Breast epithelium (tissue), 4 donors: ENCODE results near the gene LRRC32. TPM values are rescaled to one million over a fixed set of nuclear protein-coding genes. Genes with fewer than 3 reads are reported as not detected.

Source experiments
- DNase-seq, 2 donors: peaks; one replicate each; pipeline ENCODE4 v3.0.0-alpha.2; 2019; ENCODE audit warnings: low spot score in 2 of 2
- H3K27ac ChIP-seq, 2 donors: fragments of 200-600 bp; sonication (generic) in 1 of 2; one replicate each; pipeline ENCODE4 v1.5.1; 2016 to 2019; ENCODE audit warnings: mild to moderate bottlenecking in 1 of 2
- H3K27me3 ChIP-seq, 2 donors: fragments of 200-600 bp; sonication (generic) in 1 of 2; one replicate each; pipeline versions ENCODE4 v1.5.1 to v1.6.0; 2017 to 2019; ENCODE audit warnings: control low read depth in 1 of 2, mild to moderate bottlenecking in 1 of 2
- H3K36me3 ChIP-seq: fragments of 200-600 bp; one replicate; pipeline ENCODE4 v1.5.1; 2019
- H3K4me1 ChIP-seq, 2 donors: fragments of 200-600 bp; sonication (generic); one replicate each; pipeline ENCODE4 v1.5.1; 2016 to 2019; ENCODE audit warnings: control low read depth in 1 of 2
- H3K4me3 ChIP-seq, 3 donors: fragments of 200-600 bp; sonication (generic); 1 replicate in 2 of 3; 2 replicates in 1 of 3; pipeline ENCODE4 v1.5.1; 2016 to 2019; ENCODE audit warnings: mild to moderate bottlenecking in 3 of 3, moderate library complexity in 2 of 3
- H3K9me3 ChIP-seq, 2 donors: fragments of 200-600 bp; sonication (generic) in 1 of 2; one replicate each; pipeline ENCODE4 v1.5.1; 2016 to 2019; ENCODE audit warnings: control low read depth in 1 of 2
- POLR2A ChIP-seq: fragments of 450-650 bp; IDR thresholded peaks from one replicate; pipeline ENCODE4 v1.6.1; 2016; ENCODE audit warnings: antibody characterized with exemption, mild to moderate bottlenecking, moderate library complexity
- POLR2AphosphoS5 ChIP-seq, 3 donors: sonication (generic); formaldehyde crosslinking; IDR thresholded peaks; one replicate each; pipeline ENCODE4 v1.6.1; 2017; ENCODE audit warnings: antibody characterized with exemption in 3 of 3
- intact Hi-C: fragments of 100-400 bp; cut with DNase I; formaldehyde crosslinking; loops from one replicate; pipeline ENCODE4 v1.15.1; 2023; ENCODE audit warnings: low total_unique reads
- total RNA-seq, 3 donors: library from RNA; depleted of rRNA; stranded (reverse); fragments of >200 nt; gene quantifications; one replicate each; pipeline ENCODE4 v1.1.0, GENCODE V29; 2016
- TF ChIP-seq, protein P1 (sequence below), 3 donors: fragments of 450-650 bp; IDR thresholded peaks; one replicate each; pipeline ENCODE4 v1.5.1; 2016 to 2017; ENCODE audit warnings: antibody characterized with exemption in 3 of 3, mild to moderate bottlenecking in 3 of 3, moderate library complexity in 3 of 3

The LRRC32 gene
- total RNA-seq, 3 donors from 2014 or later: 7.5 to 56.0 (median 42.6) TPM

DNA sequence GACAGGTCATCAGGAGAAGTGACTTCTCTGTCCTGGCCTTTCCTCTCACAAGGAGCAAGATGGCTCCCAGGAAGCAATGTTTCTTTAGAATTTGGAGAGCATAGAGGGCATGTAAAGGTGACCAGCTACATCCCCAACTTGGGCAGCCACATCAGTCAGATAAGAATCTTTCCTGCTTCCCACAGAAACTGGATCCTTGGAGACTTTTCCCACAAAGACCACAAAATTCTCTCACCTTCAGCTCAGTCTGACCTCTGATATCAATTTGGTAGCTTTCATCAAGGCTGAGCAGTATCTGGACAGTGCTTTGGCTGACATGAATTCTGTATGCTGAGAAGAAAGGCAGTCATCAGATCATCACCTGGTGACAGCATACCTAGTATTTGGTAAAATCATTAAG lies 23.3 kb upstream of the LRRC32 start:
- TF ChIP-seq POLR2AphosphoS5 (IDR thresholded peaks at IDR 0.05) (no peak), POLR2A (no peak)
- TF ChIP-seq, protein P1, sequence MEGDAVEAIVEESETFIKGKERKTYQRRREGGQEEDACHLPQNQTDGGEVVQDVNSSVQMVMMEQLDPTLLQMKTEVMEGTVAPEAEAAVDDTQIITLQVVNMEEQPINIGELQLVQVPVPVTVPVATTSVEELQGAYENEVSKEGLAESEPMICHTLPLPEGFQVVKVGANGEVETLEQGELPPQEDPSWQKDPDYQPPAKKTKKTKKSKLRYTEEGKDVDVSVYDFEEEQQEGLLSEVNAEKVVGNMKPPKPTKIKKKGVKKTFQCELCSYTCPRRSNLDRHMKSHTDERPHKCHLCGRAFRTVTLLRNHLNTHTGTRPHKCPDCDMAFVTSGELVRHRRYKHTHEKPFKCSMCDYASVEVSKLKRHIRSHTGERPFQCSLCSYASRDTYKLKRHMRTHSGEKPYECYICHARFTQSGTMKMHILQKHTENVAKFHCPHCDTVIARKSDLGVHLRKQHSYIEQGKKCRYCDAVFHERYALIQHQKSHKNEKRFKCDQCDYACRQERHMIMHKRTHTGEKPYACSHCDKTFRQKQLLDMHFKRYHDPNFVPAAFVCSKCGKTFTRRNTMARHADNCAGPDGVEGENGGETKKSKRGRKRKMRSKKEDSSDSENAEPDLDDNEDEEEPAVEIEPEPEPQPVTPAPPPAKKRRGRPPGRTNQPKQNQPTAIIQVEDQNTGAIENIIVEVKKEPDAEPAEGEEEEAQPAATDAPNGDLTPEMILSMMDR (IDR thresholded peaks at IDR 0.05): no peak
- no peak for DNase-seq
- intact Hi-C loops: no loop called here

DNA sequence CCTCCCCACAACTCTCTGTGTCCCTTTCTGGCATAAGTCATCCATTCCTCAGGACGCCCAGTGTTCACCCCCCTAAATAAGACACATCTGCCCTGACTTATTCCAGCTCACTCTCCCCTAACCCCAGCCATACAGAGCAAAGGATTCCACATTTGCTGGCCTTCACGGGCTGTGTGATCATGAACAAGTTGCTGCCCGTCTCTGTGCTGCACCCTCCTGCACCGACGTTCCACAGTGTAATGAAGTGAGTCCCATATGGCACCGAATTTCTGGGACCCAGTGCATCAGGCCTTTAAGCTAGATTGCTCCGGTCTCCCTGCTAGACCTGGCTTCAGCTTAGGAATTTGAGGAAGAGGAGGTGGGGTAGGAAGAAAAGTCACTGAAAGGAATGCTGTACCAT lies 22.4 kb upstream of the LRRC32 start:
- Histone ChIP-seq H3K9me3 (no peaks in the 10 kb centered on the region), H3K4me3 (no peak overlapping the region), H3K27me3 (no peaks in the 10 kb centered on the region), H3K4me1 (no peaks in the 10 kb centered on the region), H3K36me3 (no peaks in the 10 kb centered on the region), H3K27ac (no peak overlapping the region)
- DNase-seq: no peak
- intact Hi-C loops: no loop called here
- TF ChIP-seq POLR2A (no peak), POLR2AphosphoS5 (IDR thresholded peaks at IDR 0.05) (no peak)
- TF ChIP-seq, protein P1 (IDR thresholded peaks at IDR 0.05): no peak

More for the DNA sequence above, 23.3 kb upstream of the LRRC32 start:
- no peaks in the 10 kb centered on the region for H3K36me3 ChIP-seq
- H3K27me3 ChIP-seq: no peaks in the 10 kb centered on the region
- H3K4me1 ChIP-seq: no peaks in the 10 kb centered on the region
- no peak overlapping the region for H3K4me3 ChIP-seq
- H3K9me3 ChIP-seq: no peaks in the 10 kb centered on the region
- no peak overlapping the region for H3K27ac ChIP-seq

DNA sequence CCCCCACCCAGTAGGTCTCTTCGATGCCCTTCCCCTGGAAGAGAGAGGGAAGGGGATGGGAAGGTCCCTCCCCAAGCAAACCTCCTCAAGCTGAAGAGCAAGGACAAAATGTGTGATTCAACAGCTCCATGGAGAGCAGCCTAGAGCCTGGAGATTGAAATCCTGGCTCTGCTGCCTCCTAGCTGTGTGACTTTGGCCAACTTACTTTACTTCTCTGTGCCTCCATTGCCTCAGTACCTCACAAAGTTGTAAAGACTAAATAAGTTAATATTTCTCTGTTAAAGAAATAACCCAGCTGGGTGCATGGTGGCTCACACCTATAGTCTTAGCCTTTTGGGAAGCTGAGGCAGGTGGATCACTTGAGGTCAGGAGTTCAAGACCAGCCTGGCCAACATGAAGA lies 21.1 kb upstream of the LRRC32 start:
- Histone ChIP-seq H3K27me3 (no peaks in the 10 kb centered on the region), H3K4me1 (no peaks in the 10 kb centered on the region), H3K36me3 (no peaks in the 10 kb centered on the region), H3K9me3 (no peaks in the 10 kb centered on the region), H3K27ac (no peak overlapping the region), H3K4me3 (no peak overlapping the region)
- intact Hi-C loops: no loop called here
- no peak for DNase-seq
- TF ChIP-seq POLR2AphosphoS5 (IDR thresholded peaks at IDR 0.05): no peak
- TF ChIP-seq POLR2A: no peak
- TF ChIP-seq, protein P1 (IDR thresholded peaks at IDR 0.05): no peak

DNA sequence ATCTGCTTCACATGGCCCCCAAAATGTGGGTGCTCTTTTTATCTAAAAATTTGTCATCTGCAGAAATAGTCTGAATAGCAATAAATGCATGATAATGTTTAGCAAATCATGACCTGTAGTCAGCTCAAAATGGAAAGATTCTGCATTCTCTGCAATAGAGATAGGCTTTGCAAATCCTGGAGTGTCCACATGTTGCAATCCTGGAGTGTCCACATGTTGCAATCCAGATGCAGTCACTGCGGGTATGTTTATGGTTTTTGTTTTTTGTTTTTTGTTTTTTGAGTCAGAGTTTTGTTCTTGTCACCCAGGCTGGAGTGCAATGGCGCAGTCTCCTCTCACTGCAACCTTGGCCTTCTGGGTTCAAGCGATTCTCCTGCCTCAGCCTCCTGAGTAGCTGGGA lies 20.2 kb upstream of the LRRC32 start:
- Histone ChIP-seq H3K27ac (no peak overlapping the region), H3K27me3 (no peaks in the 10 kb centered on the region), H3K4me3 (no peak overlapping the region), H3K9me3 (no peaks in the 10 kb centered on the region), H3K4me1 (no peaks in the 10 kb centered on the region), H3K36me3 (no peaks in the 10 kb centered on the region)
- no peak for DNase-seq
- TF ChIP-seq, protein P1 (IDR thresholded peaks at IDR 0.05): no peak
- TF ChIP-seq POLR2A: no peak
- no peak for TF ChIP-seq POLR2AphosphoS5 (IDR thresholded peaks at IDR 0.05)
- intact Hi-C loops: no loop called here

DNA sequence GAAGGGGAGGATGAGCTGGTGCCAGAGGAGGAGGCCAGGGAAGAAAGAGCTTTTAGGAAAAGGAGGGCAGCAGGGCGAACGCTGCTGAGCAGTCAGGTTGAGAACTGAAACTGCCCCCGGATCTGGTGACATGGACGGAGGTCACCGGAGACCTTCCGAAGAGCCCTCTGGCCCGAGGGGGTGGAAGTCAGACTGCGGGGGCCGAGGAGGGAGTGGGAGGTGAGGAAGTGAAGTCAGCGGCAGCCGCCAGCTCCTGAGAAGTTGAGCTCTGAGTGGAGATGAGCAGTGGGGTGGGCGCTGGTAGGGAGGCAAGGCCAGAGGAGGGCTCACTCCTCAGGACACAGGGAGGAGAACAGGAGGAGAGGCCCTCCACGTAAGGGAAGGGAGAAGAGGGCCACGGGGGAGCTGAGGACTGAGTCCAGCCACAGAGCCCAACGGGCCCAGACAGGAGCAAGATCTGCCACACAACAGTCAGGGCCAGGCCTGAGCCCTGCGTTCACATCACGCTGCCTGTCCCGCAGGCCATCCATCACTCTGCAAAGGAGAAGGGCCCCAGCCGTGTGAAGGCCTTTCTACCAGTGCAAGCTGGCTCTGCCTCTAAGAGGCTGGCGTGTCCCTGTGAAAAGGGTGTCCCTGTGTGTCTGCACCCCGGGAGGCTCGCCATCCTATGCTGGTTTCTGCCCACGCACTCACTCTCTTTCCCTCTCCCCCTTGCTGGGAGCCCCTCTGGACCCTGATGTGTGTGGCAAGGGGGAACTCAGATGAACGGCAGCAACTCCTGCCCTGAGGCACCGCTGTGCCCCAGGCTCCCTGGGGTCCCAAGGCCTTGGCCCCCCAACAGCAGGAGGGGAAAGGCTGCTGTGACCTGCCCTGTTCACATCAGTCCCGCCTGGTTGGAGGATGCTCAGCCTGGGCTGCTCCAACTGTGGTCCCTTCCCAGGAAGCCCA lies 19.0 kb upstream of the LRRC32 start:
- intact Hi-C loops: no loop called here
- no peak for TF ChIP-seq POLR2AphosphoS5 (IDR thresholded peaks at IDR 0.05)
- no peak for TF ChIP-seq POLR2A
- TF ChIP-seq, protein P1 (IDR thresholded peaks at IDR 0.05): no peak
- no peak for DNase-seq
- Histone ChIP-seq H3K27ac (no peak overlapping the region), H3K36me3 (no peaks in the 10 kb centered on the region), H3K4me3 (no peak overlapping the region), H3K4me1 (no peaks in the 10 kb centered on the region), H3K27me3 (no peaks in the 10 kb centered on the region), H3K9me3 (no peaks in the 10 kb centered on the region)
